Neural cell (in vitro differentiated cells): ENCODE measurements around the gene ETFA. TPM values are rescaled to one million over a fixed set of nuclear protein-coding genes. Genes with fewer than 3 reads are reported as not detected.

ENCODE experiments used
- H2AFZ ChIP-seq: fragments of 200-600, 300-800 bp; sonication (generic), shearing (Covaris generic); 2 replicates; pipeline ENCODE4 v1.6.0; 2014; ENCODE audit warnings: low read depth, mild to moderate bottlenecking, antibody characterized with exemption, low read length, moderate library complexity
- H3F3A ChIP-seq: fragments of 200-600 bp; shearing (Covaris generic); 2 replicates; pipeline ENCODE4 v1.6.1; 2016; ENCODE audit warnings: mild to moderate bottlenecking, moderate library complexity, mixed read lengths, antibody characterized with exemption, low read length; ENCODE audit not compliant: insufficient read depth, poor library complexity, severe bottlenecking
- H3K27ac ChIP-seq: fragments of 200-600, 300-800 bp; sonication (generic), shearing (Covaris generic); 2 replicates; pipeline ENCODE4 v1.5.1; 2014; ENCODE audit warnings: mild to moderate bottlenecking, low read length, moderate library complexity
- H3K27me3 ChIP-seq: fragments of 300-800, 200-600 bp; sonication (generic), shearing (Covaris generic); 2 replicates; pipeline ENCODE4 v1.6.0; 2014; ENCODE audit warnings: mild to moderate bottlenecking, low read depth, low read length, moderate library complexity; ENCODE audit not compliant: insufficient read depth
- H3K36me3 ChIP-seq: fragments of 300-800, 200-600 bp; sonication (generic), shearing (Covaris generic); 2 replicates; pipeline ENCODE4 v1.5.1; 2014; ENCODE audit warnings: mild to moderate bottlenecking, antibody characterized with exemption, low read length, moderate library complexity; ENCODE audit not compliant: insufficient read depth
- H3K4me2 ChIP-seq: fragments of 300-800, 200-600 bp; sonication (generic), shearing (Covaris generic); 2 replicates; pipeline ENCODE4 v1.6.0; 2014; ENCODE audit warnings: mild to moderate bottlenecking, low read length
- H3K4me3 ChIP-seq: fragments of 300-800, 200-600 bp; sonication (generic), shearing (Covaris generic); 2 replicates; pipeline ENCODE4 v1.5.1; 2014; ENCODE audit warnings: mild to moderate bottlenecking, low read length, moderate library complexity
- H3K79me2 ChIP-seq: fragments of 200-600 bp; shearing (Covaris generic); replicated peaks from 2 replicates; pipeline ENCODE4 v1.6.0; 2014; ENCODE audit warnings: mild to moderate bottlenecking, low read length, moderate library complexity; ENCODE audit not compliant: insufficient read depth
- H3K9ac ChIP-seq: fragments of 300-800, 200-600 bp; sonication (generic), shearing (Covaris generic); 2 replicates; pipeline ENCODE4 v1.6.1; 2016; ENCODE audit warnings: mild to moderate bottlenecking, low read length, mixed read lengths
- H3K9me2 ChIP-seq: fragments of 200-600 bp; shearing (Covaris generic); 2 replicates; pipeline ENCODE4 v1.6.1; 2016; ENCODE audit warnings: mild to moderate bottlenecking, low read length, mixed read lengths; ENCODE audit not compliant: insufficient read depth
- H3K9me3 ChIP-seq: fragments of 200-600, 300-800 bp; sonication (generic), shearing (Covaris generic); 2 replicates; pipeline ENCODE4 v1.6.1; 2016; ENCODE audit warnings: mild to moderate bottlenecking, mixed run types, low read length, moderate library complexity, mixed read lengths
- H4K20me1 ChIP-seq: fragments of 200-600 bp; shearing (Covaris generic); 2 replicates; pipeline ENCODE4 v1.6.1; 2016; ENCODE audit warnings: mild to moderate bottlenecking, mixed run types; ENCODE audit not compliant: insufficient read depth
- EP300 ChIP-seq: fragments of 450-650 bp; conservative IDR thresholded peaks from 2 replicates; pipeline ENCODE4 v1.6.1; 2014; ENCODE audit warnings: antibody characterized with exemption, mild to moderate bottlenecking, moderate library complexity; ENCODE audit not compliant: poor library complexity, severe bottlenecking
- EZH2 ChIP-seq: fragments of 200-600, 300-800 bp; shearing (Covaris generic), sonication (generic); IDR thresholded peaks from 2 replicates; pipeline ENCODE4 v1.6.1; 2014; ENCODE audit warnings: antibody characterized with exemption, low read length, borderline replicate concordance, mild to moderate bottlenecking; ENCODE audit not compliant: insufficient read depth, poor library complexity, severe bottlenecking
- MXI1 ChIP-seq: fragments of 450-650 bp; conservative IDR thresholded peaks from 2 replicates; pipeline ENCODE4 v1.6.1; 2014; ENCODE audit warnings: antibody characterized with exemption, mild to moderate bottlenecking; ENCODE audit not compliant: poor library complexity, severe bottlenecking
- POLR2AphosphoS5 ChIP-seq: IDR thresholded peaks from 2 replicates; pipeline ENCODE4 v1.6.1; 2012
- RAD21 ChIP-seq: fragments of 450-650 bp; conservative IDR thresholded peaks from 2 replicates; pipeline ENCODE4 v1.6.1; 2014; ENCODE audit warnings: antibody characterized with exemption, mild to moderate bottlenecking, moderate library complexity
- SMC3 ChIP-seq: fragments of 450-650 bp; conservative IDR thresholded peaks from 2 replicates; pipeline ENCODE4 v1.6.1; 2014; ENCODE audit warnings: antibody characterized with exemption, mild to moderate bottlenecking, moderate library complexity; ENCODE audit not compliant: poor library complexity
- TAF1 ChIP-seq: IDR thresholded peaks from 2 replicates; pipeline ENCODE4 v1.6.1; 2012; ENCODE audit warnings: low read depth
- polyA plus RNA-seq: library from polyadenylated mRNA; depleted of rRNA; stranded (reverse); fragments of >200 nt; gene quantifications from 2 replicates; pipeline ENCODE4 v1.2.3, GENCODE V29; 2014
- TF ChIP-seq, protein P1 (sequence below): IDR thresholded peaks from 2 replicates; pipeline ENCODE4 v1.6.1; 2012; ENCODE audit warnings: borderline replicate concordance
- TF ChIP-seq, protein P2 (sequence below): fragments of 450-650 bp; IDR thresholded peaks from 2 replicates; pipeline ENCODE4 v1.5.1; 2014; ENCODE audit warnings: antibody characterized with exemption, mild to moderate bottlenecking, moderate library complexity; ENCODE audit not compliant: poor library complexity, severe bottlenecking

The ETFA gene
- polyA plus RNA-seq, 1 donor from 2014 or later = 145 TPM

DNA sequence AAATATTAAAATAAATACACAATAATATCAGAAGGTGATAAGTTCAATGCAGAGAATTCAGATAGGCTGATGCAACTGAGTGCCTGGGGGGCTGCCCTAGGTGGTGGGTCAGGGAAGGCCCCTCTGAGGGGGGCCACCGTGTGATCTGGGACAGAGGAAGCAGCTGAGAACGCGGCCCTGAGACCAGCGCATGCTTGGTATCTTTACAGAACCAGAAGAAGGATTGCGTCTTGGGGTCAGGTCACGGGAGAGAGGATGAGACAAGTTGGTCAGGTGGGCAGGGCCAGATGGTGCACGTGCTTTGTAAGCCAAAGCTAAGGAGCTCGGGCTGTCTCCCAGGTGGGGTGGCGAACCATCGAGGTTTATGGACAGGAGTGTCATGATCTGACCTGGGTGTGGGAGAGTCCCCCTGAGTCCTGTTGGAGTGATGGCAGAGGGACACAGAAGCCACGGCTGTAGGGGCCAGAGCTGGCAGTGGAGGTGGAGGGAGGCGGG, 121.2 kb downstream of the ETFA start:
- Histone ChIP-seq H2AFZ (no peak overlapping the region), H3K9ac (no peak overlapping the region)

DNA sequence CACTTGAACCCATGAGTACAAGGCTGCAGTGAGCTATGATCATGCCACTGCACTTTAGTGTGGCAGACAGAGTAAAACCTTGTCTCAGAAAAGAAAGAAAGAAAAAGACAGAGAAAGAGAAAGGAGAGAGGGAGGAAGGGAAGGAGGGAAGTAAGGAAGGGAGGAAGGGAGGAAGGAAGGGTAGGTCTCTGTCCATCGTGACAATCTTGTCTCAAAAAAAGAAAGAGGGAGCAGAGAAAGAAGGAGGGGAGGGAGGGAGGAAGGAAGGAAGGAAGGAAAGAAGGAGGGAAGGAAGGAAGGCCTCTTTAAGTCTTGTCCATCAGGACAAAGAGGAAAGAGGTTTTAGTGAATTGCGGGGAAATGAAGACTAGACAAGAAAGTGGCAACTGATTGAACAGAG, 122.2 kb downstream of the ETFA start:
- H3K27me3 ChIP-seq = peaks cover 8% of the 10 kb centered on the region
- H3K9ac ChIP-seq = no peak overlapping the region
- H3K4me3 ChIP-seq = no peak overlapping the region
- H2AFZ ChIP-seq = no peak overlapping the region
- no peak overlapping the region for H3K27ac ChIP-seq
- no peaks in the 10 kb centered on the region for H3K9me3 ChIP-seq
- no peaks in the 10 kb centered on the region for H3F3A ChIP-seq
- no peaks in the 10 kb centered on the region for H3K9me2 ChIP-seq
- H4K20me1 ChIP-seq = no peaks in the 10 kb centered on the region
- H3K36me3 ChIP-seq = no peaks in the 10 kb centered on the region
- TF ChIP-seq TAF1 (no peak), MXI1 (no peak), EZH2 (no peak), POLR2AphosphoS5 (no peak), RAD21 (no peak), EP300 (no peak), SMC3 (no peak)
- TF ChIP-seq, protein P1, sequence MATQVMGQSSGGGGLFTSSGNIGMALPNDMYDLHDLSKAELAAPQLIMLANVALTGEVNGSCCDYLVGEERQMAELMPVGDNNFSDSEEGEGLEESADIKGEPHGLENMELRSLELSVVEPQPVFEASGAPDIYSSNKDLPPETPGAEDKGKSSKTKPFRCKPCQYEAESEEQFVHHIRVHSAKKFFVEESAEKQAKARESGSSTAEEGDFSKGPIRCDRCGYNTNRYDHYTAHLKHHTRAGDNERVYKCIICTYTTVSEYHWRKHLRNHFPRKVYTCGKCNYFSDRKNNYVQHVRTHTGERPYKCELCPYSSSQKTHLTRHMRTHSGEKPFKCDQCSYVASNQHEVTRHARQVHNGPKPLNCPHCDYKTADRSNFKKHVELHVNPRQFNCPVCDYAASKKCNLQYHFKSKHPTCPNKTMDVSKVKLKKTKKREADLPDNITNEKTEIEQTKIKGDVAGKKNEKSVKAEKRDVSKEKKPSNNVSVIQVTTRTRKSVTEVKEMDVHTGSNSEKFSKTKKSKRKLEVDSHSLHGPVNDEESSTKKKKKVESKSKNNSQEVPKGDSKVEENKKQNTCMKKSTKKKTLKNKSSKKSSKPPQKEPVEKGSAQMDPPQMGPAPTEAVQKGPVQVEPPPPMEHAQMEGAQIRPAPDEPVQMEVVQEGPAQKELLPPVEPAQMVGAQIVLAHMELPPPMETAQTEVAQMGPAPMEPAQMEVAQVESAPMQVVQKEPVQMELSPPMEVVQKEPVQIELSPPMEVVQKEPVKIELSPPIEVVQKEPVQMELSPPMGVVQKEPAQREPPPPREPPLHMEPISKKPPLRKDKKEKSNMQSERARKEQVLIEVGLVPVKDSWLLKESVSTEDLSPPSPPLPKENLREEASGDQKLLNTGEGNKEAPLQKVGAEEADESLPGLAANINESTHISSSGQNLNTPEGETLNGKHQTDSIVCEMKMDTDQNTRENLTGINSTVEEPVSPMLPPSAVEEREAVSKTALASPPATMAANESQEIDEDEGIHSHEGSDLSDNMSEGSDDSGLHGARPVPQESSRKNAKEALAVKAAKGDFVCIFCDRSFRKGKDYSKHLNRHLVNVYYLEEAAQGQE = no peak
- TF ChIP-seq, protein P2, sequence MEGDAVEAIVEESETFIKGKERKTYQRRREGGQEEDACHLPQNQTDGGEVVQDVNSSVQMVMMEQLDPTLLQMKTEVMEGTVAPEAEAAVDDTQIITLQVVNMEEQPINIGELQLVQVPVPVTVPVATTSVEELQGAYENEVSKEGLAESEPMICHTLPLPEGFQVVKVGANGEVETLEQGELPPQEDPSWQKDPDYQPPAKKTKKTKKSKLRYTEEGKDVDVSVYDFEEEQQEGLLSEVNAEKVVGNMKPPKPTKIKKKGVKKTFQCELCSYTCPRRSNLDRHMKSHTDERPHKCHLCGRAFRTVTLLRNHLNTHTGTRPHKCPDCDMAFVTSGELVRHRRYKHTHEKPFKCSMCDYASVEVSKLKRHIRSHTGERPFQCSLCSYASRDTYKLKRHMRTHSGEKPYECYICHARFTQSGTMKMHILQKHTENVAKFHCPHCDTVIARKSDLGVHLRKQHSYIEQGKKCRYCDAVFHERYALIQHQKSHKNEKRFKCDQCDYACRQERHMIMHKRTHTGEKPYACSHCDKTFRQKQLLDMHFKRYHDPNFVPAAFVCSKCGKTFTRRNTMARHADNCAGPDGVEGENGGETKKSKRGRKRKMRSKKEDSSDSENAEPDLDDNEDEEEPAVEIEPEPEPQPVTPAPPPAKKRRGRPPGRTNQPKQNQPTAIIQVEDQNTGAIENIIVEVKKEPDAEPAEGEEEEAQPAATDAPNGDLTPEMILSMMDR = no peak
- H3K4me2 ChIP-seq = no peak overlapping the region
- no peaks in the 10 kb centered on the region for H3K79me2 ChIP-seq

More for the DNA sequence above, 121.2 kb downstream of the ETFA start:
- Histone ChIP-seq H3K36me3 (no peaks in the 10 kb centered on the region), H4K20me1 (no peaks in the 10 kb centered on the region), H3K27me3 (peaks cover 8% of the 10 kb centered on the region), H3F3A (no peaks in the 10 kb centered on the region), H3K79me2 (no peaks in the 10 kb centered on the region), H3K9me2 (no peaks in the 10 kb centered on the region), H3K9me3 (no peaks in the 10 kb centered on the region), H3K4me3 (no peak overlapping the region), H3K27ac (no peak overlapping the region), H3K4me2 (no peak overlapping the region)
- TF ChIP-seq TAF1 (no peak), SMC3 (no peak), EP300 (no peak), EZH2 (no peak), POLR2AphosphoS5 (no peak), RAD21 (no peak)
- TF ChIP-seq, protein P1 = no peak
- TF ChIP-seq, protein P2 = no peak
